GM18873 (cell line): Measurements from ENCODE around the gene TCAF2.
"Not testable (repeated sequence)": the region's sequence is repeated elsewhere in the genome, so short reads cannot be mapped to it uniquely, and the experiment has no call there.

Experiments
- ATAC-seq: cut with Tn5 transposase; IDR thresholded peaks from one replicate; pipeline ENCODE4 v1.9.1; 2021; ENCODE audit warnings: mild to moderate bottlenecking, moderate library complexity, moderate number of reproducible peaks; ENCODE audit not compliant: unreplicated experiment, low FRiP score

TCAF2 gene

GRCh38 chr7:143620646-143621045 lies at the start of gene TCAF2:
Gene TCAF2, plus strand, starts transcription at chr7:143620974.
- peak; percentile 84 for ATAC-seq

DNA sequence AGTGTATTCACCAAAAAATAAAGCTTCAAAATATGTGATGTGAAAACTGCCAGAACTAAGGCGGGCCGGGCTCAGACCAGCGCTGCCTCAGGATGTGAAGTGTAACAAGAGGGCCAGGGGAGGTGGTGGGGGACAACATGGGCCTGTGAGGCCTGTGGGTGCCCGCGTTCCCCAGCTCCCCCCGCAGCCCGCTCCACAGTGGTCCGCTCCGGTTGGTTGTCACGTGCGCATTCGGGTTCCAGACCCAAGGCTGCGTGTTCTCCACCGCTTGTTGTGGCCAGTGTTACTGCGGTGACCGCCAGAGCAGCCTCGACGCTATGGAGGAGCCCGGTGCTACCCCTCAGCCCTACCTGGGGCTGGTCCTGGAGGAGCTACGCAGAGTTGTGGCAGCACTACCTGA lies 49.3 kb upstream of the TCAF2 start, which contains the start of gene CTAGE15:
TSS of gene CTAGE15 (plus strand) at position 301 of the 400 bp plus-strand sequence. CDS start at position 318, 17 bp downstream.
- ATAC-seq: not testable (repeated sequence)

- ATAC-seq: not testable (repeated sequence)
Measured at GRCh38 chr7:143588183-143588582, 32.6 kb upstream of the TCAF2 start.

- not testable (repeated sequence) for ATAC-seq
Measured at GRCh38 chr7:143589897-143590296, 30.9 kb upstream of the TCAF2 start.

DNA sequence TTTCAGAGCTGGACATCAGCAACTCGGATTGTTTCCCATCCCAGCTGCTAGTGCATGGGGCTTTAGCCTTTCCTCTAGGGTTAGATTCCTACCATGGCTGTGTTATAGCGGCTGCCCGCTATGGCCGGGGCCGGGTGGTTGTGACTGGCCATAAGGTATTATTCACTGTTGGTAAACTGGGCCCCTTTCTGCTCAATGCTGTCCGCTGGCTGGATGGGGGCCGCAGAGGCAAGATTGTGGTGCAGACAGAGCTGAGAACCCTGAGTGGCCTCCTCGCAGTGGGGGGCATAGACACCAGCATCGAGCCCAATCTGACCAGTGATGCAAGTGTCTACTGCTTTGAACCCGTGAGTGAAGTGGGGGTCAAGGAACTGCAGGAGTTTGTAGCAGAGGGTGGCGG lies 22.7 kb upstream of the TCAF2 start:
- not testable (repeated sequence) for ATAC-seq

DNA sequence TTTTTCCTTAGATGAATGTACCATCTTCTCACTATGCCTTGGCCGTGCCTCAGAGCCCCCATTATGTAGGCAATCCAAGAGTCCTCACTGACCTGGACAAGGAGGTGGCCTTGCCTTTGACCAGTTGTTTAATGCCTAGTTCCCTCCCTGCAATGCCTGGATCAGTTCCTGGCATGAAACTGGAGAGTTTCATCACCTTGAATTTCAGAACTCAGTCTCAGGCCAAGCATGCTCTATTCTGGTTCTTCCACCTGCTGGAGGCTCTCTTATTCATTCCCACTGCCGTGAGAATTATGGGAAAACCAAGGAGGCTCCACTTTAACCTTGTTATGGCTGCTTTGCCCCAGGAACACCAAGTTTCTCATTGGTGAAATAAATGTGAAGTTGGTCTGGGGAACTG lies 17.2 kb upstream of the TCAF2 start:
- not testable (repeated sequence) for ATAC-seq

GRCh38 chr7:143606088-143606487 lies 14.7 kb upstream of the TCAF2 start:
- not testable (repeated sequence) for ATAC-seq

- ATAC-seq: not testable (repeated sequence)
Measured at GRCh38 chr7:143615545-143615944, 5.2 kb upstream of the TCAF2 start.

DNA sequence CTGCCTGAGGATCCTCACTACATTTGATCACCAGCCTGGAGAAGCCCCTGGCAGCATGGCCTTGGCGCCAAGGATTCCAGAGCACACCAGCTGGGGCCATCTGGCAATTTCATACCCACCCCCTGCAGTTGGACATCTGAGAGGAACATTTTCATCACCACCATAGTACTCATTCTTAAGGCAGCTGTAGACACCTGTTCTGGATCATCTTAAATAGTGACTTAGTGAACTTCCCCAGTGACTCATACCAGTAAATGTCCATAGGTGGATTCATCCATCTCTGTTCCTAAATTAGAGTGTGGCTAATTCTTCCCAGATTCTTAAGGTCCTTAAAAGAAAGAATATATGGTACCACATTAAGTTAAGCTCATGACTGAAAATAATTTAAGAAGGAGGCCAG lies 3.6 kb upstream of the TCAF2 start:
- not testable (repeated sequence) for ATAC-seq

DNA sequence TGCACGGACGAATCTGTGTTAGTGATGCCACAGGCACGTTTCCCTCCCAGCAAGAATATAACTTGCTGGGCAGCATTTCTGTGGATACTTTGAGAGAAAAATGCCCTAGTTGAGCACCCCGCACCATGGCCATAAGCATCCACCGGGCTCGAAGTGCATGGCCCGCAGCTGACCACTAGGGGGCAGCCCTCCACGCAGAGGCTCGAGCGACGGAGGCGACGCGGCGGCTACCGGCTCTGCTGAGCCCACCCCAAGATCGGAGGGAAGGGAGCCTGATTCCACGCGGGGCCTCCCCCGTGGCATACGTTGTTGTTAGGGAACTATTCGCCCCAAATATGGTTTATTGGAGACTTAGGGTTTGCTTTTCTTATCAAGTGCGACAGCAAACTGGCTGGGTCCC lies 716 bp upstream of the TCAF2 start:
- peak; percentile 6 for ATAC-seq

DNA sequence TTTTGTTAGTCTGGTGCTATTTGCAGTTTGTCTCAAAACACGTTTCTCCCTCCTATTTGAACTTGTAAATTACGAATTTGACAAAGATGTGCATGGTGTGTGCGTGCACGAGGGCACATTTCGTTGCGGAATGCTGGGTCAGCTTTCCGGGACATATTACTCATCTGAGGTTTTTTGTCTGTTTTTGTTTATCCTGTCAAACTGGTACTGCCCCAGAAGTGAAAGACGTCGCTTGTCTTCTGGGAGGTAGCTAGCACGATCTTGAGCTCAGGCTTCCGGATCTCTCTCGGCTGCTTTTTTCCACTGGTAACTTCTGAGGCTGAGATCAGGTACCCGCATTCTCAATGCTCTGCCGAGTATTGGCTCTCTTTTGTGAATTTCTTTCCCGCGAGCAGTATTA lies 401 bp downstream of the TCAF2 start:
- peak; percentile 37 for ATAC-seq

GRCh38 chr7:143622130-143622529 lies 1.4 kb downstream of the TCAF2 start:
- ATAC-seq: peak; percentile 35

GRCh38 chr7:143630653-143631052 lies 9.9 kb downstream of the TCAF2 start:
- not testable (repeated sequence) for ATAC-seq

DNA sequence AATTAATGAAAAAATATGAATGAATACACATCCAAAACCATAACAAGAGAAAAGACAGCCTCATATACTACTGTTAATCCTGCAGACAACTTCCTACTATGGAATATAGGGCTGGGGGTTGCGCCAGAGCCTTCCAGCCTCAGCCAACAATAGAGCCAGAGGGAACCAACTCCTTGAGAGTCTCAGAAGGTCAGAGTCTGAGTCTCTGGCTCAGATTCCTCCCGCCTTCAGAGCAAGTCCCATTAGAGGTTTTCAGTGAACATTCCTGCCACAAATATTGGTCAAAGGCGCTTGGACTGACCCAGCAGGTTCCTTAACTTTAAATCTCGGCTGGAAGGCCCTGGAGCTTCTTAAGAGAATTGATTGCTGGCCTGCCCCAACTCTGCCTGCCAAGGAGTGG lies 11.7 kb downstream of the TCAF2 start:
- ATAC-seq: not testable (repeated sequence)

DNA sequence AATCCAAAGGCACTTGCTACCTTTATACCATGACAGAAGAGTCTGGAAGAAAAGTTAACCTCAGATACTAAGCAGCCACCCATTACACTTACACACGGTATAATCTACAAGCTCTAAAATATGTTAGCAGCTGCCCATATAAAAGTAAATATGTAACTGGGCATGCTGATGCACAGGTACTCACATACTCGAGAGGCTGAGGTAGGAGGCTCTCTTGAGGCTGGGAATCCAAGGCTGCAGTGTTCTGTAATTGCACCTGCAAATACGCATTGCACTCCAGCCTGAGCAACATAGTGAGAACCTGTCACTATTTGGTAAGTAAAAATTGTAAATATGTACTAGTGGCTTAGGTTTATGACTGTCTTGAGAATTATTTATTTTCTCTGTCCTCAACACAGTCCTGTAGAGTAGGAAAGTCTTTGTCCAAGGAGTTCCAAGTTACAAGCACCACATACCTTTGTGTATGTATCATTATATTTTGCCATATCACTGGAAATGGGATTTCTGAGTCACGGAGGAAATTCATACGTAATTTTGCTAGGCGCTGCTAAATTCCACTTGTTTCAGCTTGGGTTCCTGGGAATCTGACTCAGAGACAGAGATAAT lies 12.3 kb downstream of the TCAF2 start:
- not testable (repeated sequence) for ATAC-seq

DNA sequence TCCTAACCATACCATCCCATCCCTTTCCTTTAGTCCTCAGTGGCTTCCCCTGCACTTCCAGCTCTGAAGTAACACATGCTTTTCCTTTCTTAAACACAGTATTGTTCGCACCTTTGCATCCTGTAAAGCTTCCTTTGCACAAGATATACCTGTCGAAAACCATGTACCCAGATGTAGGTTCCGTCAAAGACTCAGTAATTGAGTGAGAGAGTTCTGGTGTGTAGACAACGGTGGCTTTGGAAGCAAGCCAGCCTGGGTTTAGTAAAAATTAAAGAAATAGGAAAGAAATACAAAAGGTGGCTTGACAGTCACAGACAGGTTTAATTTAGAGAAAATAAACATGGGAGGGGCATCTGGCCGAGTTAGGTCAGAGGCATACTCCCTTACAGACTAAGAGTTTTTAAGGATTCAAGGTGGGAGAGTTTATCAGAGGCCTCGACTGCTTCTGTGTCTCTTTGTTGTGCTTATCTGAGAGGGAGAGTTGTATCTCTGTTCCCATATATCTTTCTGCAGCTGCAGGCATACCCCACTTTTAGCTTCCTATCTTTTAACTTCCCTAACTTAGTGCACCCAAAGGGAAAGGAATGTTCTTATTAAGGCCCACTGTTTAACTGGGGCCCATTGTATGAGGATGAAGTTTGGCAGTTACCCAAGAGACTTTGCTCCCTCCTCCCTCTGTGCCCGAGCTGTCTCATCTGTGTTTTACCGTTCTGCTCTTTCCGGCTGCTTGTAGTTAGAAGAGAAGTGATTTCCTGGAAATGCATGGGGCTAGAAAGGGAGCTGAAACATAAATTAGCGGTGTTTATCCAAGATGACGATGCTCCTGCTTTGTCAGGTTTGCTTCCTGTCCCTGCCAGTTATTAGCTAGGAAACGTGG lies 14.8 kb downstream of the TCAF2 start:
- ATAC-seq: not testable (repeated sequence)

GRCh38 chr7:143639372-143639771 lies 18.6 kb downstream of the TCAF2 start:
- ATAC-seq: peak; percentile 55

DNA sequence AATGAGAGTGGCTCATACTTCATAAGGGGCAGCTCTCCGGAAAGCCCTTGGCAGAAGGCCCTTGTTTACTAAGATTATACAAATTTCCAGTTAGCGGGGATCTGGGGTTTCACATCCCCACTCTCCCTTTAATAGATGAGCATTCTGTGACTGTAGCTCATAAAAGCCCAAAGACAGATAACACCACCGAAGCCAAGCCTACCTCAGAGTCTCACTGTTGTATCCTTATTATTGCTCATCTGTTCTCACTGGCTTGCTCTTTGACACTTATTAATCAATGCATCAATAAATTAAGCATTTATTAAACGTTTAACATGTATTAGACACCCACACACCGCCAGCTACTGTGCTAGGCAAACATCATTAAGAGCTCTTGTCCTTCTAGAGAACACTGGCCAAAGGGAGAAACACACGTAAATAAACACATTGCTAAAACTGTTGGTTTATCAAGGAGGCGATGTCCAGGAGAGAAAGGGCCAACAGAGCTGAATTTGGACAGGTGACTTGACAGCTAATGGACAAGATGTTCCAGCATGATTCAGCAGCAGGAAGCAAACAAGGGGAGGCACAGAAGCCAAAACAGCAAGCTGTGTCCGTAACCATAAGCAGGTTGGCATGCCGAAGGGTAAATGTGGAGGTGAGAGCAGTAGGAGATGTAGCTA lies 19.9 kb downstream of the TCAF2 start:
- ATAC-seq: not testable (repeated sequence)

DNA sequence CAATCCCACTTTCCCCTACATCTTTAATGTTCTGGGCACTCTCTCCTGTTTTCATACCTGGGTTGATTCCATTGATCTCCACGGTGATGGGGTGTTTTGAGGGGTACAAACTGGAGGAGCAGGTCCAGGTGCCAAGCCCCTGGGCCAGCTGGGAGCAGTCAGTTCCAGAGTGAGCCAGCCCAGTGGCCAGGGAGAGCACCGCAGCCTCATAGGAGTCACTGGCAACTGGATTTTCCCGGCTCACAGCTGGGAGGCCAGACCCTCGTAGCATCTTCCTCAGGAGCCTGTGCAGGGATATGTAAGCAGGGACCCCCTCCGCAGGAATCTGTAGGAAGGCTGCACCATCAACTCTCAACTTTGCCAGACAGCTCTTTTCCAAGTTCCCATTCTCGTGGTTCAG lies 25.8 kb downstream of the TCAF2 start:
- not testable (repeated sequence) for ATAC-seq

DNA sequence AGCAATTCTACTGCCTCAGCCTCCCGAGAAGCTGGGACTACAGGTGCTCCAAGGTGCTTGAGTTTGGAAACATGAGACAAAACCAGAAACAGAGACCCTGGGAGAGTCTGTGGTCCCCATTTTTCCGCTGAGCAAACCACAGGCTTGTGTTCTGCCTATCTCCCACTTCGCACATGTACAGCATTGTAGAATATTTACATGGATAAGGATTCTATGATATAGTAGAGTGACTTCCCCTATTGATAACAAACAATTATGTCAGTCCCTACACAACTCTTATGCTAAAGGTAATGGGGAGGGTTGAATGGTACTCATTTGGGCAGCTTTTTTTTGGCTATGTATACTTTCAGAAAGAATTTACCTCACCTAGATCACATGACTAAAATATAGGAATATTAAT lies 29.1 kb downstream of the TCAF2 start:
- not testable (repeated sequence) for ATAC-seq

- ATAC-seq: not testable (repeated sequence)
Measured at GRCh38 chr7:143650447-143650846, 29.7 kb downstream of the TCAF2 start.
